D721Med (cell line): Measurements from ENCODE around the gene SLC10A3.
"Not testable (repeated sequence)": the region's sequence is repeated elsewhere in the genome, so short reads cannot be mapped to it uniquely, and the experiment has no call there.

Source experiments
- DNase-seq: peaks from one replicate; pipeline ENCODE4 v3.0.0; 2011; ENCODE audit warnings: low spot score; ENCODE audit not compliant: insufficient read length
- FAIRE-seq: peaks from 2 replicates; lab custom pipeline; 2011; peaks lifted over from hg19 to GRCh38; lab: Jason Lieb, UNC
- CTCF ChIP-seq: IDR thresholded peaks from 2 replicates; pipeline ENCODE4 v1.5.1; 2012; ENCODE audit warnings: mild to moderate bottlenecking, control low read depth; ENCODE audit not compliant: insufficient read depth; ENCODE audit errors: missing control alignments

SLC10A3 gene

GRCh38 chrX:154509455-154509854 is 19.0 kb upstream of the SLC10A3 start:
- DNase-seq (no peak), FAIRE-seq (no peak)
- TF ChIP-seq CTCF = no peak

- FAIRE-seq (no peak), DNase-seq (no peak)
- TF ChIP-seq CTCF = no peak
Observed at GRCh38 chrX:154508384-154508745, 17.9 kb upstream of the SLC10A3 start.

- TF ChIP-seq CTCF = no peak
- FAIRE-seq = no peak
- DNase-seq = no peak
Observed at GRCh38 chrX:154507673-154508383, 17.4 kb upstream of the SLC10A3 start.

- FAIRE-seq = no peak
- TF ChIP-seq CTCF = no peak
- no peak for DNase-seq
Observed at GRCh38 chrX:154506483-154507332, 16.3 kb upstream of the SLC10A3 start.

GRCh38 chrX:154505734-154506133 is 15.3 kb upstream of the SLC10A3 start:
- no peak for TF ChIP-seq CTCF
- no peak for DNase-seq
- no peak for FAIRE-seq

- FAIRE-seq = no peak
- DNase-seq = no peak
- no peak for TF ChIP-seq CTCF
Observed at GRCh38 chrX:154502989-154503388, 12.6 kb upstream of the SLC10A3 start.

GRCh38 chrX:154502098-154502497 is 11.7 kb upstream of the SLC10A3 start:
- DNase-seq = no peak
- no peak for TF ChIP-seq CTCF
- FAIRE-seq = no peak

GRCh38 chrX:154501423-154501822 is 11.0 kb upstream of the SLC10A3 start:
- not testable (repeated sequence) for FAIRE-seq, DNase-seq

- DNase-seq, FAIRE-seq: not testable (repeated sequence)
Observed at GRCh38 chrX:154496591-154497137, 6.2 kb upstream of the SLC10A3 start.
